ENCODE results near the gene SLC35B2.
A peak's percentile ranks its signal among the peaks of the same experiment; 100 is the strongest.
"Not testable (repeated sequence)": the region's sequence is repeated elsewhere in the genome, so short reads cannot be mapped to it uniquely, and the experiment has no call there.

The SLC35B2 gene

DNA sequence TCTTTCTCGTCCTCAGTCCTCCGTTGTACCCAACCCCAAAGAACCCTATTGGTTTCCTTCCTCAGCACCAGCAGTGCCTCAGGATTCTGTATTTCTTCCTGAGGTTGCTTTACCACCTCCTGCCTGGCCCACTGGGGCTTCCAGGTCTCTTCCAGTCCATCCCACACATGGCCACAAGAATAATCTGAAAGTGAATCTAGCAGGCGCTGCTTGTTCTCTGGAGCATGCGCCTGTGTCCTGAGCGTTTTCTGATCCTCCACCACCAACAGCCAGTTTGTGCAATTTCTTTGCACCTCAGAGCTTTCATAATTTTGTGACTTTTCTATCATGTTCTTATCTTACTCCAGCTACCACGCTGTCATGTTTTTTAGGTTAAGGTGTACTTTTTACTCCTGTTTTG lies 22.1 kb downstream of the SLC35B2 start:
- no peaks in the 10 kb centered on the region for H3K27me3 ChIP-seq (ENCODE audit: control insufficient read depth, insufficient read depth, low read length)
- H3K4me3 ChIP-seq (ENCODE audit: low read length): no peak overlapping the region
- H3K36me3 ChIP-seq (ENCODE audit: insufficient read depth, low read length): peaks cover 9% of the 10 kb centered on the region
- H3K9ac ChIP-seq (ENCODE audit: low read depth, low read length): no peak overlapping the region
- no peak overlapping the region for H3K4me2 ChIP-seq (ENCODE audit: low read length)
- no peaks in the 10 kb centered on the region for H3K9me3 ChIP-seq (replicated peaks; ENCODE audit: low read length)
- H3K4me1 ChIP-seq (ENCODE audit: control insufficient read depth, insufficient read depth, low read length): peaks cover 44% of the 10 kb centered on the region

DNA sequence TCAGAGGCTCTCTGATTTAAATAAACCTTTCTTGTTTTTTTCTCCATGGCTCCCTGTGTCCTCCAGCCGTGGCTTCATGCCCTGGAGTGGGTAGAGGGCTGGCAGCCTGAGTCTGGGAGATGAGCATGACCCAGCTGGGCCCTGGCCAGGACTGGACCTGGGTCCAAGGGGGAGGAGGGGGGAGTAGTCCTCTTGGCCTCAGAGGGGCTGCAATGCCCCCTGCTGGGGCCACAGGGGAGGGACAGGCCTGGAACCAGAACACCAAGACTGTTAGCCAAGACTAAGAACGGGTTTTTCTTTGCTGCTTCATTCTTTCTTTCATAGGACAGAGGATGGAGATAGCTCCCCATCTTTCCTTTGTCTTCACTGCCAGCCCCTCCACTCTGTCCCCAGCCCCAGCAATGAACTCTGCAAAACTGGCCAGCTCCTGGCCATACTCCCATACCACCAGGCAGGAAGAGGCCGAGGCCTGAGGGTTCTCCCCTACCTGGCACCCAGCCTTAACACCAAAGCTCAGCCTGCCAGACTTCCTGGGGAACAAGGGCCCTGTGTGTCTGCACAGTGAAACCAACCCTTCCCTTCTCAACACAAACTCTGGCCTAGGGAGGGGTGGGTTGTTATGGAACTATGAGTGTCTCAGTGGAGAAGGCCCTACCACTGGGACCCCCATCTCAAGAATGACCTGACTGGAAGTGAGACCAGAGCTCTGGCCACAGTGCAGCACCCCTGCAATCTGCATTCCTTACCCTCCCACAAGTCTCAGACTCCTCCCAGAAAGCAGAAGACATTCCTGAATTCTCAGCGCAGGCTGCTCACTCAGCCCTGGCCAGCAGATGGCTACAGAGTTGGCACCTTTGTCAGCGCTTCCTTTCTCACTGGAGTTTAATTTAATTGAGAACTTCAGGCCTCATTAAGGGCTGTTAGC lies 23.0 kb downstream of the SLC35B2 start:
- Histone ChIP-seq H3K4me1 (ENCODE audit: control insufficient read depth, insufficient read depth, low read length) (peaks cover 44% of the 10 kb centered on the region), H3K9ac (ENCODE audit: low read depth, low read length) (peak overlapping the region; percentile 44), H3K36me3 (ENCODE audit: insufficient read depth, low read length) (peaks cover 9% of the 10 kb centered on the region), H3K27me3 (ENCODE audit: control insufficient read depth, insufficient read depth, low read length) (no peaks in the 10 kb centered on the region), H3K9me3 (replicated peaks; ENCODE audit: low read length) (no peaks in the 10 kb centered on the region), H3K4me3 (ENCODE audit: low read length) (no peak overlapping the region), H3K4me2 (ENCODE audit: low read length) (peak overlapping the region; percentile 25)

- Histone ChIP-seq H3K4me3 (ENCODE audit: low read length) (no peak overlapping the region), H3K36me3 (ENCODE audit: insufficient read depth, low read length) (peaks cover 9% of the 10 kb centered on the region)
Observed at GRCh38 chr6:44233567-44234100, 23.7 kb downstream of the SLC35B2 start.

DNA sequence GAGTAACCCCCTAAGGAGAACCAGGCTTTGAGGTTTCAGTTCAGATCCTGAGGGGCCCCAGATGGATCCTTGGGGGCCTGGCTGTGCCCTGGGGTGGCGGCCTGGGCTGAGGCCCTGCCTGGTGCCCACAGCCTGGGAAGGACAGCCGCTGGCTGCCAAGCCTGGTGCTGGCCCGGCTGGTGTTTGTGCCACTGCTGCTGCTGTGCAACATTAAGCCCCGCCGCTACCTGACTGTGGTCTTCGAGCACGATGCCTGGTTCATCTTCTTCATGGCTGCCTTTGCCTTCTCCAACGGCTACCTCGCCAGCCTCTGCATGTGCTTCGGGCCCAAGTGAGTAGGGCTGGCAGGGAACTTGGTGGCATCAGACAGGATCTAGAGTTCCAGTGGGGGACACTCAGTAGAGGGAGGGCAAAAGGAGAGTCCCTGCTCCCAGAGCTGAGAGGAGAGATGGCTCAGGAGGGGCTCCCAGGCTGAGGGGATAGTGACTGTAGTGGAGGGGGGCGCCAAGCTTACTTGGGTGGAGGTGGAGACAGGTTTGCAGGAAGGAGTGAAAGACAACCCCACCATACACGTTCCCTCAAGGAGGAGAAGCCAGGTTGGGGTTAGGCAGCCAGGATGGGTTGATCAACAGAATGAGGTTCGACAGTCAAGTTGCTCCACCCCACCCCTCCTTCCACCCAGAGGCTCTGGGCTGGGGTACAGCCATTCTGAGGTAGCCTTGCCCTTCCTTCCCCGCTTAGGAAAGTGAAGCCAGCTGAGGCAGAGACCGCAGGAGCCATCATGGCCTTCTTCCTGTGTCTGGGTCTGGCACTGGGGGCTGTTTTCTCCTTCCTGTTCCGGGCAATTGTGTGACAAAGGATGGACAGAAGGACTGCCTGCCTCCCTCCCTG lies 24.4 kb downstream of the SLC35B2 start:
- Histone ChIP-seq H3K4me1 (ENCODE audit: control insufficient read depth, insufficient read depth, low read length) (peaks cover 36% of the 10 kb centered on the region), H3K9ac (ENCODE audit: low read depth, low read length) (peak overlapping the region; percentile 44), H3K36me3 (ENCODE audit: insufficient read depth, low read length) (peaks cover 9% of the 10 kb centered on the region), H3K4me2 (ENCODE audit: low read length) (no peak overlapping the region), H3K4me3 (ENCODE audit: low read length) (no peak overlapping the region), H3K27me3 (ENCODE audit: control insufficient read depth, insufficient read depth, low read length) (no peaks in the 10 kb centered on the region), H3K9me3 (replicated peaks; ENCODE audit: low read length) (no peaks in the 10 kb centered on the region)

More at GRCh38 chr6:44233567-44234100, 23.7 kb downstream of the SLC35B2 start:
- H3K9me3 ChIP-seq (replicated peaks; ENCODE audit: low read length): no peaks in the 10 kb centered on the region
- H3K9ac ChIP-seq (ENCODE audit: low read depth, low read length): peak overlapping the region; percentile 44
- no peaks in the 10 kb centered on the region for H3K27me3 ChIP-seq (ENCODE audit: control insufficient read depth, insufficient read depth, low read length)
- peaks cover 43% of the 10 kb centered on the region for H3K4me1 ChIP-seq (ENCODE audit: control insufficient read depth, insufficient read depth, low read length)
- no peak overlapping the region for H3K4me2 ChIP-seq (ENCODE audit: low read length)

DNA sequence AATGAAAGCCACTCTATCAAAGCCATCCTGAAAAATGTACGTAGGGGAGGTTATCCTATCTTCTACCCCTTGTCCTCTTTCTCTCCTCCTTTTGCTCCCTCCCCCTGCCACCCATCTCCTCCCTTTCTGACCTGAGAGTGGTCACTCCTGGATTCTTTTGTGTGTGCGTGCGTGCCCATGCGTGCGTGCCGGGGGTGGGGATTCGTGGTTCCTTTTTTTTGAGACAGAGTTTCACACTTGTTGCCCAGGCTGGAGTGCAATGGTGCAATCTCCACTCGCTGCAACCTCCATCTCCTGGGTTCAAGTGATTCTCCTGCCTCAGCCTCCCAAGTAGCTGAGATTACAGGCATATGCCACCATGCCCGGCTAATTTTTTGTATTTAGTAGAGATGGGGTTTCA lies 25.9 kb downstream of the SLC35B2 start:
- H3K36me3 ChIP-seq (ENCODE audit: insufficient read depth, low read length); H3K4me3 ChIP-seq (ENCODE audit: low read length); H3K4me2 ChIP-seq (ENCODE audit: low read length); H3K9me3 ChIP-seq (replicated peaks; ENCODE audit: low read length); H3K27me3 ChIP-seq (ENCODE audit: control insufficient read depth, insufficient read depth, low read length); H3K9ac ChIP-seq (ENCODE audit: low read depth, low read length): not testable (repeated sequence)
- H3K4me1 ChIP-seq (ENCODE audit: control insufficient read depth, insufficient read depth, low read length): peaks cover 39% of the 10 kb centered on the region

DNA sequence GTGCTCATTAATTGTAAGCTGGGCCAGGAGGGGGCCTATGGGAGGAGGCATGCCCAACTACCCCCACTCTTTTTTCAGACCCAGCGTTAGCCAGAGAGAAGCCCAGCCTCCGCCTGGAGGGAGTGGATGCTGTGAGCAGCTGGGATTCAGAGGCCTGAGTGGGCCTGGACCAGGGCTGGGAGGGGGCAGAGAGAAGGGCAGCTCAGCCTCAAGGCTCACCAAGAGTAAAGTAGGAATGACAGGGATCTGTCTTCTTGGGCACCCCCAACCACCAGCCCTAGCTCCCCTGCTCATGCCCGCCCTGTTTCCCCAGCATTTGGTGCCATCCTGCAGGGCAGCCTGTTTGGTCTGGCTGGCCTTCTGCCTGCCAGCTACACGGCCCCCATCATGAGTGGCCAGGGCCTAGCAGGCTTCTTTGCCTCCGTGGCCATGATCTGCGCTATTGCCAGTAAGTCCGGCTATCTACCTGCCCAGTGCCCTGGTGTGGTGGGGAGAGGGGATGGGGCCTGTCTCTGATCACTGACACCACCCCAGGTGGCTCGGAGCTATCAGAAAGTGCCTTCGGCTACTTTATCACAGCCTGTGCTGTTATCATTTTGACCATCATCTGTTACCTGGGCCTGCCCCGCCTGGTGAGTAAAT lies 27.2 kb downstream of the SLC35B2 start:
- Histone ChIP-seq H3K36me3 (ENCODE audit: insufficient read depth, low read length) (peaks cover 9% of the 10 kb centered on the region), H3K4me2 (ENCODE audit: low read length) (no peak overlapping the region), H3K4me3 (ENCODE audit: low read length) (no peak overlapping the region), H3K9ac (ENCODE audit: low read depth, low read length) (no peak overlapping the region), H3K9me3 (replicated peaks; ENCODE audit: low read length) (no peaks in the 10 kb centered on the region), H3K4me1 (ENCODE audit: control insufficient read depth, insufficient read depth, low read length) (peaks cover 47% of the 10 kb centered on the region), H3K27me3 (ENCODE audit: control insufficient read depth, insufficient read depth, low read length) (no peaks in the 10 kb centered on the region)

DNA sequence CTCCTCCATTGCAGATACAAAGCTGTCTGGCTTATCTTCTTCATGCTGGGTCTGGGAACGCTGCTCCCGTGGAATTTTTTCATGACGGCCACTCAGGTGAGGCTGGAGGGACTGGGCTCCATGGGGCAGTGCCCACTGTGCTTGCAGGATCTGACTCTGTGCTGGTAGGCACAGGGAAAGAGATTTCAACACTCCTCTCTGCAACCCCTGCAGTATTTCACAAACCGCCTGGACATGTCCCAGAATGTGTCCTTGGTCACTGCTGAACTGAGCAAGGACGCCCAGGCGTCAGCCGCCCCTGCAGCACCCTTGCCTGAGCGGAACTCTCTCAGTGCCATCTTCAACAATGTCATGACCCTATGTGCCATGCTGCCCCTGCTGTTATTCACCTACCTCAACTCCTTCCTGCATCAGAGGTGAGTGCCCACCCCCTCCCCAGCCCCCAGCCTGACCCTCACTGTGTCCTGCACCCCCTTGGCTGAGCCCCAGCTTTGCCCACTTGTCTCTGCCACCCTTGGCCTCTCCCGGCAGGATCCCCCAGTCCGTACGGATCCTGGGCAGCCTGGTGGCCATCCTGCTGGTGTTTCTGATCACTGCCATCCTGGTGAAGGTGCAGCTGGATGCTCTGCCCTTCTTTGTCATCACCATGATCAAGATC lies 27.8 kb downstream of the SLC35B2 start:
- Histone ChIP-seq H3K9me3 (replicated peaks; ENCODE audit: low read length) (no peaks in the 10 kb centered on the region), H3K36me3 (ENCODE audit: insufficient read depth, low read length) (peaks cover 9% of the 10 kb centered on the region), H3K4me3 (ENCODE audit: low read length) (no peak overlapping the region), H3K27me3 (ENCODE audit: control insufficient read depth, insufficient read depth, low read length) (no peaks in the 10 kb centered on the region), H3K4me2 (ENCODE audit: low read length) (no peak overlapping the region), H3K4me1 (ENCODE audit: control insufficient read depth, insufficient read depth, low read length) (peaks cover 47% of the 10 kb centered on the region), H3K9ac (ENCODE audit: low read depth, low read length) (no peak overlapping the region)

GRCh38 chr6:44228836-44229235 lies 28.5 kb downstream of the SLC35B2 start:
- Histone ChIP-seq H3K9ac (ENCODE audit: low read depth, low read length) (no peak overlapping the region), H3K36me3 (ENCODE audit: insufficient read depth, low read length) (peaks cover 9% of the 10 kb centered on the region), H3K4me1 (ENCODE audit: control insufficient read depth, insufficient read depth, low read length) (peaks cover 47% of the 10 kb centered on the region)

DNA sequence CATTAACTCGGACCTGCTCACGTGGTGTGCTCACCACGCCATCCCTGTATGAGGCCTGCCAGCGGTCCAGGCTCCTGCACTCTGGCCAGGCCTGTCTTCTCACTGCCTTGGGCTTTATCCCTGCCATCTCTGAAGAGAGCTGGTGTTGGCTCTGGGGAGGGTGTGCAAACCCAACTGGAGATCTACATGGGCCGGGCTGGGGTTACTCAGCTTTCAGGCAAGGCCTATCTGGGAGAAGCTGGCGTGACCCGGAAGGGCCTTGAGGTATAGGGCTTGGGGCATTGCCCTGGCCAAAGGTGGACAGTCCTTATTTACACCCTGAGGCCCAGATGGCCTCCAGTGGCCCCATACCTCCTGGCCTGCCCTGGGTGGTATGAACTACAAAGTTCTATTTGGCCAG lies 28.9 kb downstream of the SLC35B2 start:
- H3K4me3 ChIP-seq (ENCODE audit: low read length): no peak overlapping the region
- no peaks in the 10 kb centered on the region for H3K27me3 ChIP-seq (ENCODE audit: control insufficient read depth, insufficient read depth, low read length)
- H3K9ac ChIP-seq (ENCODE audit: low read depth, low read length): no peak overlapping the region
- peaks cover 9% of the 10 kb centered on the region for H3K36me3 ChIP-seq (ENCODE audit: insufficient read depth, low read length)
- H3K4me1 ChIP-seq (ENCODE audit: control insufficient read depth, insufficient read depth, low read length): peaks cover 43% of the 10 kb centered on the region
- H3K9me3 ChIP-seq (replicated peaks; ENCODE audit: low read length): no peaks in the 10 kb centered on the region
- no peak overlapping the region for H3K4me2 ChIP-seq (ENCODE audit: low read length)

More at GRCh38 chr6:44228836-44229235, 28.5 kb downstream of the SLC35B2 start:
- Histone ChIP-seq H3K27me3 (ENCODE audit: control insufficient read depth, insufficient read depth, low read length) (no peaks in the 10 kb centered on the region), H3K4me3 (ENCODE audit: low read length) (no peak overlapping the region), H3K4me2 (ENCODE audit: low read length) (no peak overlapping the region), H3K9me3 (replicated peaks; ENCODE audit: low read length) (no peaks in the 10 kb centered on the region)

DNA sequence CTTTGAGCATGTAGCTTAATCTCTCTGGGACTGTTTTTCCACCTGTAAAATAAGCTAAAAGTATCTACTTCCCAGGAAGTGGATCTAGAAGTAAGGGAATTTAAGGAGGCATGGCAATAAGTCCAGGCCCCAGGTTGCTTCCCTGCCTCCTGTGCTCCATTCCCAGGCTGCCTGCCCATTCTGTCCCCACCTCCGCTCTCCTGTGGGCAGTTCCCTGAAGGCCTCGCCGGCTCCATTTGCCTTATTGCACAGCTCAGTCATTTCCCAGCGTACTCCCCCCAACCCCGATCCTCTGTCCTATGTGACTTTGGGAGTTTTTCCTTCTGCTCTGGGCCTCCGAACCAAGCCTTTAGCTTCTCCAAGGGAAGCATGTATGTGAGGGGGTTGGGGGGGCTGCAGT lies 29.3 kb downstream of the SLC35B2 start:
- peaks cover 9% of the 10 kb centered on the region for H3K36me3 ChIP-seq (ENCODE audit: insufficient read depth, low read length)
- peaks cover 41% of the 10 kb centered on the region for H3K4me1 ChIP-seq (ENCODE audit: control insufficient read depth, insufficient read depth, low read length)
- no peaks in the 10 kb centered on the region for H3K27me3 ChIP-seq (ENCODE audit: control insufficient read depth, insufficient read depth, low read length)
- H3K4me3 ChIP-seq (ENCODE audit: low read length): no peak overlapping the region
- no peak overlapping the region for H3K9ac ChIP-seq (ENCODE audit: low read depth, low read length)
- no peak overlapping the region for H3K4me2 ChIP-seq (ENCODE audit: low read length)
- H3K9me3 ChIP-seq (replicated peaks; ENCODE audit: low read length): no peaks in the 10 kb centered on the region
